Erythroblast (primary cell): ENCODE data around the gene QRICH1.

Source experiments
- GATA1 ChIP-seq: IDR thresholded peaks from 2 replicates; pipeline ENCODE4 v1.6.1; 2011; ENCODE audit warnings: low read depth, mild to moderate bottlenecking, control low read depth, low read length, moderate library complexity
- POLR2A ChIP-seq: IDR thresholded peaks from 2 replicates; pipeline ENCODE4 v1.6.1; 2011; ENCODE audit warnings: mild to moderate bottlenecking, low read length

DNA sequence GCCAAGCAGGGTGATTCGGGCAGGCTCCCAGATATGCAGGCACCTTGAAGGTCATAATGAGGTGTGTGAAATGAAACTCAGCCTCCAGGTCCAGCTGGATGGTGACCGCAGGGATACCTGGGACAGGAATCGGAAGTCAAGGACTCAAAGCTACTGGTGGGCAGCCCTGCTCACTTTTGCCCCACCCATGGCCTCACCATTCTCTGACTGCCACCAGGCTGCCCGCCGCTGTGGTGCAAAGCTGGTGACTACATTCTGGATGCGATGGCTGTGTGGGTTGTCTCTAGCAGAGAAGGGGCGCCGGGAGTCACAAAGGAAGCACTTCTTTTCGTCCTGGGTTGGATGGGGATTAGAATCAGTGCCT is 38.2 kb upstream of the QRICH1 start:
- TF ChIP-seq POLR2A (no peak), GATA1 (no peak)
